ENCODE results near the gene RHEX. TPM values are rescaled to one million over a fixed set of nuclear protein-coding genes. Genes with fewer than 3 reads are reported as not detected.
A peak's percentile ranks its signal among the peaks of the same experiment; 100 is the strongest.
"Not testable (repeated sequence)": the region's sequence is repeated elsewhere in the genome, so short reads cannot be mapped to it uniquely, and the experiment has no call there.

Gene RHEX, protein sequence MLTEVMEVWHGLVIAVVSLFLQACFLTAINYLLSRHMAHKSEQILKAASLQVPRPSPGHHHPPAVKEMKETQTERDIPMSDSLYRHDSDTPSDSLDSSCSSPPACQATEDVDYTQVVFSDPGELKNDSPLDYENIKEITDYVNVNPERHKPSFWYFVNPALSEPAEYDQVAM
- total RNA-seq (under 1 TPM in 5 of 9 donors, not detected in 4; 0.16 to 0.60 (median 0.40) TPM), polyA plus RNA-seq (under 1 TPM in 1 of 2 donors, not detected in 1; 0.36 TPM)
- long read RNA-seq, donor 1: 0 reads
- long read RNA-seq, donor 2: 0 reads
- long read RNA-seq, donor 3: 0 reads

DNA sequence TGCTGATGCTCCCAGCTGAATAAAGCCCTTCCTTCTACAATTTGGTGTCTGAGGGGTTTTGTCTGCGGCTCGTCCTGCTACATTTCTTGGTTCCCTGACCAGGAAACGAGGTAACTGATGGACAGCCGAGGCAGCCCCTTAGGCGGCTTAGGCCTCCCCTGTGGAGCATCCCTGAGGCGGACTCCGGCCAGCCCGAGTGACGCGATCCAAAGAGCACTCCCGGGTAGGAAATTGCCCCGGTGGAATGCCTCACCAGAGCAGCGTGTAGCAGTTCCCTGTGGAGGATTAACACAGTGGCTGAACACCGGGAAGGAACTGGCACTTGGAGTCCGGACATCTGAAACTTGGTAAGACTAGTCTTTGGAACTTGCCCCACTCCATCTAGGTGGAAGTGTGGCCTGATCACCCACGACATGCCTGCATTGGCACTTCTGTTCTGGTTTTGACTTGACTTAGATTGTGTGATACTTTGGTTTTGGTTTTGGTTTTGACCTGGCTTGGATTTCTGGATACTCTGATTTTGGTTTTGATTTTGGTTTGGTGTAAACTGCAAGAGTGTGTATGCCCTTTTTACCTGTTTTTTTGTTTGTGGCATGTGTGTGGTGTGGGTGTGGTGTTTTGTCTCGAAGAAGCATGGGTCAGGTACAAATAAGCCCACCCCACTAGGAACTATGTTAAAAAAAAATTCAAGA is at the start of gene RHEX:
RHEX (plus strand) TSS at position 255 of the 692 bp plus-strand sequence. CDS start 44,656 bp downstream, outside the sequence.
- peak in 1 of 5 donors; percentile 61 for DNase-seq
- not testable (repeated sequence) for ATAC-seq
- WGBS, 4 donors: 84 to 93% (median 92%) methylated on average over 16 to 17 of the region's 17 CpGs

DNA sequence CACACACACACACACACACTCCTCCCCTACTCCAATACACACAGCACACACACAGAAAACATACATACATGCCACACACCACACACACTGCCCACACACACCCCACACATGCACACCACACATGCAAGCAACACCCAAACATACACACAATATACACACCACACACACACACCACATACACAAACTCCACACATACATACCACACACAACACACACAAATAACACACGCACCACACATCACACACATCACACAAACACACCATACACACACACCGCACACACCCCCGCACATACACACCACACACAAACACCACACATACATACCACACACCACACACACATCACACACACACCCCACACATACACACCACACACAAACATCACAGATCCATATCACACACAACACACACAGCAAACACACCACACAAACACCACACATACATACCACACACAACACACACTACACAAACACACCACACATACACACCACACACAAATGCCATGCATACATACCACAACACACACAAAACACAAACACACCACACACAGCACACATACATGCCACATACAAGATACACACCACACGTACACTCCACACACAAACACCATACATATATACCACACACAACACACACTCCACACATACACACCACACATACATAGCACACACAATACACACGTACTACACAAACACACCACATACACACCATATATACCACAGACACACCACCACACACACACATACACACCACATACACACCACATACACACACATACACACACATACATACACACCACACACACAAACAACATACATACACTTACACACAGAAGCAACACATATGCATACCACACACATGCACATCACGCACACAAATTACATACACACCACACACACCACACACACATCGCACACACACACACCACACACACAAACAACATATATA is 48.8 kb upstream of the RHEX start:
- H3K27ac ChIP-seq: no peak overlapping the region
- intact Hi-C loops (cut with DNase I): no loop called here
- 93 to 96% (median 94%) methylated on average over 7 of the region's 7 CpGs for WGBS, 4 donors
- no peaks in the 10 kb centered on the region for H3K36me3 ChIP-seq
- H3K9me3 ChIP-seq: no peaks in the 10 kb centered on the region
- H3K4me1 ChIP-seq: peaks cover 0 to 55% (median 13%) of the 10 kb centered on the region in 12 donors
- no peak overlapping the region for H3K4me3 ChIP-seq
- TF ChIP-seq, protein P1, sequence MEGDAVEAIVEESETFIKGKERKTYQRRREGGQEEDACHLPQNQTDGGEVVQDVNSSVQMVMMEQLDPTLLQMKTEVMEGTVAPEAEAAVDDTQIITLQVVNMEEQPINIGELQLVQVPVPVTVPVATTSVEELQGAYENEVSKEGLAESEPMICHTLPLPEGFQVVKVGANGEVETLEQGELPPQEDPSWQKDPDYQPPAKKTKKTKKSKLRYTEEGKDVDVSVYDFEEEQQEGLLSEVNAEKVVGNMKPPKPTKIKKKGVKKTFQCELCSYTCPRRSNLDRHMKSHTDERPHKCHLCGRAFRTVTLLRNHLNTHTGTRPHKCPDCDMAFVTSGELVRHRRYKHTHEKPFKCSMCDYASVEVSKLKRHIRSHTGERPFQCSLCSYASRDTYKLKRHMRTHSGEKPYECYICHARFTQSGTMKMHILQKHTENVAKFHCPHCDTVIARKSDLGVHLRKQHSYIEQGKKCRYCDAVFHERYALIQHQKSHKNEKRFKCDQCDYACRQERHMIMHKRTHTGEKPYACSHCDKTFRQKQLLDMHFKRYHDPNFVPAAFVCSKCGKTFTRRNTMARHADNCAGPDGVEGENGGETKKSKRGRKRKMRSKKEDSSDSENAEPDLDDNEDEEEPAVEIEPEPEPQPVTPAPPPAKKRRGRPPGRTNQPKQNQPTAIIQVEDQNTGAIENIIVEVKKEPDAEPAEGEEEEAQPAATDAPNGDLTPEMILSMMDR (IDR thresholded peaks at IDR 0.05): no peak
- no peak for TF ChIP-seq POLR2A (IDR thresholded peaks at IDR 0.05)
- DNase-seq (no peak), ATAC-seq (no peak)
- no peaks in the 10 kb centered on the region for H3K27me3 ChIP-seq

More for the DNA sequence above, at the start of gene RHEX:
- H3K9me3 ChIP-seq; H3K4me3 ChIP-seq; H3K36me3 ChIP-seq; H3K27me3 ChIP-seq; H3K27ac ChIP-seq; intact Hi-C loops (cut with DNase I): not testable (repeated sequence)
- peaks cover 0 to 25% (median 0%) of the 10 kb centered on the region in 12 donors for H3K4me1 ChIP-seq

DNA sequence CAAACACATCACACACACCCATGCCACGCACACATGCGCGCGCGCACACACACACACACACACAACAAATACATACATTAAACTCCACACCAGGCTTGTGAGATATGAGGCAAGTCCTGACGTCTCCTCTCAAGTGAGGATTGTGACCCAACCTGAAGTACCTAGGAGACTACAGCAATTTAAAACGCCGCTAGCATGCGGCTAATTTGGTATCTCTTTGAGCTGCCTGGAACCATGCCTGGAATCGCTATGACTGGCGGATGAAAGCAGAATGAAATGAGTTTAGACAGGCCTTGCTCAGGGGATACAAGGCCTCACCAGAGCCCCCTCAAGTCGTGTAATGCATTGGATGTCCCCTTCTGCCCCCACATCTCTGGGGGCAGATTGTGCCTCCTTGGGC is 48.1 kb upstream of the RHEX start:
- Histone ChIP-seq H3K27me3 (no peaks in the 10 kb centered on the region), H3K9me3 (no peaks in the 10 kb centered on the region), H3K4me3 (no peak overlapping the region), H3K4me1 (peaks cover 0 to 55% (median 13%) of the 10 kb centered on the region in 12 donors), H3K36me3 (no peaks in the 10 kb centered on the region), H3K27ac (no peak overlapping the region)
- peak in 2 of 4 donors; percentile 27 to 44 for ATAC-seq
- 54 to 74% (median 71%) methylated on average over 11 to 12 of the region's 12 CpGs for WGBS, 4 donors
- intact Hi-C loops (cut with DNase I): no loop called here
- TF ChIP-seq, protein P1 (IDR thresholded peaks at IDR 0.05): no peak
- no peak for TF ChIP-seq POLR2A (IDR thresholded peaks at IDR 0.05)
- DNase-seq: peak in 1 of 5 donors; percentile 58

DNA sequence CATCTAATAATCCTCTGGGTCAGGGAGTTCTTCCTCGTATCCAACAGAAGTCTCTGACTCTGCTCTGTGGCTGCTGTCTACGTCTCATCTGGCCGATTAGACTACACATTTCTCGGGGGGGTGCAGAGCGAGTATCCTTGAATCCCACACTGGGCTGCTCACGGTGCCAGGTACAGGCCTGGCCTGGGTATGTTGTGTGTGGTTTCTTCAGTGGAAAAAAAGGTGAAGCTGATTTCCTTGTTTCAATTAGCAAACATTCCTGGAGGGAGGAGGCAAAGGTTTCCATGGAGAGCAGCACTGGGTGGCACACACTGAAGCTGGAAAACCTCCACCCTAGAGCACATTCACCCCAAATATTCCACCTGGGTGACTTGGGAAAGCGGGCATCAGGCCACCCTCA is 47.7 kb upstream of the RHEX start:
- ATAC-seq: no peak
- 70 to 79% (median 78%) methylated on average over 7 of the region's 7 CpGs for WGBS, 4 donors
- TF ChIP-seq, protein P1 (IDR thresholded peaks at IDR 0.05): no peak
- TF ChIP-seq POLR2A (IDR thresholded peaks at IDR 0.05): no peak
- Histone ChIP-seq H3K36me3 (no peaks in the 10 kb centered on the region), H3K27me3 (no peaks in the 10 kb centered on the region), H3K4me3 (no peak overlapping the region), H3K27ac (peak overlapping the region in 1 of 12 donors; percentile 10), H3K9me3 (no peaks in the 10 kb centered on the region), H3K4me1 (peaks cover 0 to 55% (median 13%) of the 10 kb centered on the region in 12 donors)
- intact Hi-C loops (cut with DNase I): no loop called here
- DNase-seq: no peak

Measured in heart left ventricle (tissue), 16 donors.